A549 (cell line): ENCODE results near the gene ACTN2.

Experiments used
- REST ChIP-seq: fragments of 200-600 bp; sonication (generic); IDR thresholded peaks from 2 replicates; pipeline ENCODE4 v1.6.1; 2016; ENCODE audit warnings: antibody characterized with exemption, mild to moderate bottlenecking, moderate library complexity
- RFX5 ChIP-seq: fragments of 450-650 bp; IDR thresholded peaks from 2 replicates; pipeline ENCODE4 v1.7.1; 2014; ENCODE audit warnings: antibody characterized with exemption, mild to moderate bottlenecking, moderate library complexity

- no peak for TF ChIP-seq REST
- no peak for TF ChIP-seq RFX5
These were observed 121.7 kb downstream of the ACTN2 start for GRCh38 chr1:236808005-236808404.
